ENCODE results near the gene U2SURP. TPM values are rescaled to one million over a fixed set of nuclear protein-coding genes. Genes with fewer than 3 reads are reported as not detected.
A peak's percentile ranks its signal among the peaks of the same experiment; 100 is the strongest.

U2SURP gene
- total RNA-seq, 1 experiment from 2014 or later = 132 TPM

DNA sequence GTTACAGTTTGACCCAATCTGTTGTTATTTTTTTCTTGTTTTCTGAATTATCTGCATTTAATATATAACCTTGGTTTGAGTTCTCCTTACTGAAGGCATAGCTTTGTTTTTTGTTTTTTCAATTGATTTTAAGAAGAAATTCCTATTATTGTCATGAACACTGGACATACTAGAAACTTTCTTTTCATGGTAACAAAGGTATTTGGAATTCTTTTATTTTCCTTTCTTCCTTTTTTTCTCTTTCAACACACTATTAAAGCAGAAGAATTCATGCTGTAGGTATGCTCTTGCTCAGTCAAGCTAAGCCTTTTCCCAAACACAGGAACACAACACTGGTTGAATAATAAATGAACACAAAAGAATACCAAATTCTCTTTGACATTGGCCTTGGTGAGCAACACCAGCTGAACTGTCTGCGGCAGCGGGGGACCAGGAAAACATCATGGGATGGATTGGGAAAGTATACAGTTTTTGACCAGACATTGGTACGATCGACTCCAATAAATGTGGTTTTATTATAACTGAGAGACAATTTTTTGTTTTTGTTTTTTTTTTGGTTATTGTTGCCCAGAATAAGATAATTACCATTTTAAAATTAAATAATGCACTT, 23.1 kb downstream of the U2SURP start:
- TSS peak; percentile 6 for BruUV-seq (replicated peaks)
- no peaks in the 10 kb centered on the region for H3K9me2 ChIP-seq (ENCODE audit: insufficient read depth)
- H3K4me1 ChIP-seq (ENCODE audit: control insufficient read depth in 1 of 2, insufficient read depth in 2 of 2, low read length in 2 of 2) = no peaks in the 10 kb centered on the region
- CTCF ChIA-PET = no interaction called here
- H3K27me3 ChIP-seq (ENCODE audit: insufficient read depth, low read length) = no peaks in the 10 kb centered on the region
- H3K4me2 ChIP-seq (ENCODE audit: low read length) = no peak overlapping the region
- H4K20me1 ChIP-seq (ENCODE audit: insufficient read depth) = no peaks in the 10 kb centered on the region
- TF ChIP-seq FOSL1 (IDR thresholded peaks at IDR 0.05; ENCODE audit: low read depth) = no peak
- TF ChIP-seq, protein P1, sequence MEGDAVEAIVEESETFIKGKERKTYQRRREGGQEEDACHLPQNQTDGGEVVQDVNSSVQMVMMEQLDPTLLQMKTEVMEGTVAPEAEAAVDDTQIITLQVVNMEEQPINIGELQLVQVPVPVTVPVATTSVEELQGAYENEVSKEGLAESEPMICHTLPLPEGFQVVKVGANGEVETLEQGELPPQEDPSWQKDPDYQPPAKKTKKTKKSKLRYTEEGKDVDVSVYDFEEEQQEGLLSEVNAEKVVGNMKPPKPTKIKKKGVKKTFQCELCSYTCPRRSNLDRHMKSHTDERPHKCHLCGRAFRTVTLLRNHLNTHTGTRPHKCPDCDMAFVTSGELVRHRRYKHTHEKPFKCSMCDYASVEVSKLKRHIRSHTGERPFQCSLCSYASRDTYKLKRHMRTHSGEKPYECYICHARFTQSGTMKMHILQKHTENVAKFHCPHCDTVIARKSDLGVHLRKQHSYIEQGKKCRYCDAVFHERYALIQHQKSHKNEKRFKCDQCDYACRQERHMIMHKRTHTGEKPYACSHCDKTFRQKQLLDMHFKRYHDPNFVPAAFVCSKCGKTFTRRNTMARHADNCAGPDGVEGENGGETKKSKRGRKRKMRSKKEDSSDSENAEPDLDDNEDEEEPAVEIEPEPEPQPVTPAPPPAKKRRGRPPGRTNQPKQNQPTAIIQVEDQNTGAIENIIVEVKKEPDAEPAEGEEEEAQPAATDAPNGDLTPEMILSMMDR (IDR thresholded peaks at IDR 0.05 in 2 of 3, conservative IDR thresholded peaks at IDR 0.05 in 1 of 3; ENCODE audit: borderline replicate concordance in 1 of 3, insufficient read depth in 1 of 3, low read depth in 2 of 3, low read length in 2 of 3) = no peak
- TF ChIP-seq ELF1 (IDR thresholded peaks at IDR 0.05; ENCODE audit: borderline replicate concordance, low read depth) = no peak
- no peak for TF ChIP-seq POLR2AphosphoS5 (IDR thresholded peaks at IDR 0.05; ENCODE audit: low read depth, low read length)
- no peak for TF ChIP-seq TCF7L2 (IDR thresholded peaks at IDR 0.05; ENCODE audit: borderline replicate concordance, extremely low read depth, insufficient read depth, insufficient read length)
- TF ChIP-seq POLR2A (IDR thresholded peaks at IDR 0.05; ENCODE audit: borderline replicate concordance, extremely low read depth, insufficient read depth, insufficient read length) = no peak
- no peak for TF ChIP-seq ZFX (IDR thresholded peaks at IDR 0.05)
- TF ChIP-seq, protein P2, sequence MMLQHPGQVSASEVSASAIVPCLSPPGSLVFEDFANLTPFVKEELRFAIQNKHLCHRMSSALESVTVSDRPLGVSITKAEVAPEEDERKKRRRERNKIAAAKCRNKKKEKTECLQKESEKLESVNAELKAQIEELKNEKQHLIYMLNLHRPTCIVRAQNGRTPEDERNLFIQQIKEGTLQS (IDR thresholded peaks at IDR 0.05) = no peak
- no peak for TF ChIP-seq YY1 (IDR thresholded peaks at IDR 0.05; ENCODE audit: extremely low read depth, insufficient replicate concordance, low read depth, low read length)
- H3K9ac ChIP-seq (ENCODE audit: low read length) = no peak overlapping the region
- peaks cover 48% of the 10 kb centered on the region for H3K79me2 ChIP-seq (ENCODE audit: insufficient read depth, low read length)
- POLR2A ChIA-PET = no interaction called here
- H3K36me3 ChIP-seq (ENCODE audit: control insufficient read depth in 1 of 2, insufficient read depth in 2 of 2, low read length in 2 of 2) = peaks cover 45 to 60% of the 10 kb centered on the region in 2 experiments
- DNase-seq (ENCODE audit: low read depth, low spot score) (no peak), ATAC-seq (no peak)
- H2AFZ ChIP-seq (ENCODE audit: low read depth, low read length, poor library complexity, severe bottlenecking) = no peak overlapping the region
- intact Hi-C loops (cut with micrococcal nuclease) = no loop called here
- H3K9me3 ChIP-seq (ENCODE audit: control insufficient read depth in 1 of 2, insufficient read depth in 1 of 2, low read depth in 1 of 2, low read length in 2 of 2) = no peaks in the 10 kb centered on the region
- H3K4me3 ChIP-seq (replicated peaks in 1 of 2; ENCODE audit: low read depth in 1 of 2, low read length in 2 of 2) = no peak overlapping the region
- H3K27ac ChIP-seq (ENCODE audit: low read depth, low read length) = no peak overlapping the region
- RAD21 ChIA-PET (ENCODE audit: low non-redundant PET in 1 of 2, low total read pairs in 2 of 2, uncharacterized antibody in 2 of 2, unreplicated experiment in 2 of 2) = no interaction called here

Measured in HCT116 (cell line).